Pons (tissue), 1 donor: Measurements from ENCODE around the gene DSTN.

Experiments
- DNase-seq: peaks from one replicate; pipeline ENCODE4 v3.0.0-alpha.2; 2016; ENCODE audit warnings: low spot score

DSTN gene

GRCh38 chr20:17569616-17570346 lies at the start of gene DSTN:
TSS of gene DSTN (plus strand) at chr20:17570075. CDS start at chr20:17570209, 134 bp downstream.
- peak; percentile 86 for DNase-seq

GRCh38 chr20:17520583-17520982 lies 49.3 kb upstream of the DSTN start:
- DNase-seq, result no peak

GRCh38 chr20:17522528-17522927 lies 47.3 kb upstream of the DSTN start:
- DNase-seq, result no peak

GRCh38 chr20:17523326-17523725 lies 46.5 kb upstream of the DSTN start:
- no peak for DNase-seq

- no peak for DNase-seq
Measured at GRCh38 chr20:17524560-17524959, 45.3 kb upstream of the DSTN start.

GRCh38 chr20:17525132-17525531 lies 44.7 kb upstream of the DSTN start:
- no peak for DNase-seq

GRCh38 chr20:17525650-17526049 lies 44.2 kb upstream of the DSTN start:
- DNase-seq, result no peak

- DNase-seq, result no peak
Measured at GRCh38 chr20:17529586-17529985, 40.3 kb upstream of the DSTN start.

- no peak for DNase-seq
Measured at GRCh38 chr20:17530153-17530552, 39.7 kb upstream of the DSTN start.

GRCh38 chr20:17530716-17531664 lies 38.9 kb upstream of the DSTN start, which contains the start of gene BFSP1:
TSS of gene BFSP1 (minus strand) at chr20:17531379. CDS start at chr20:17531329, 50 bp downstream.
- DNase-seq, result no peak

GRCh38 chr20:17531665-17532025 lies 38.2 kb upstream of the DSTN start:
- DNase-seq, result no peak

- peak; percentile 69 for DNase-seq
Measured at GRCh38 chr20:17533396-17533795, 36.5 kb upstream of the DSTN start.

- DNase-seq, result no peak
Measured at GRCh38 chr20:17534077-17534476, 35.8 kb upstream of the DSTN start.

GRCh38 chr20:17536944-17537444 lies 32.9 kb upstream of the DSTN start:
- DNase-seq, result peak; percentile 80

GRCh38 chr20:17537959-17538358 lies 31.9 kb upstream of the DSTN start:
- no peak for DNase-seq

GRCh38 chr20:17538517-17539170 lies 31.2 kb upstream of the DSTN start:
- DNase-seq, result no peak

- no peak for DNase-seq
Measured at GRCh38 chr20:17541596-17541995, 28.3 kb upstream of the DSTN start.

- no peak for DNase-seq
Measured at GRCh38 chr20:17541996-17542395, 27.9 kb upstream of the DSTN start.

GRCh38 chr20:17542481-17542880 lies 27.4 kb upstream of the DSTN start:
- no peak for DNase-seq

- DNase-seq, result no peak
Measured at GRCh38 chr20:17542993-17543412, 26.9 kb upstream of the DSTN start.

- no peak for DNase-seq
Measured at GRCh38 chr20:17543531-17544131, 26.2 kb upstream of the DSTN start.

GRCh38 chr20:17545127-17545526 lies 24.7 kb upstream of the DSTN start:
- DNase-seq, result no peak
